GM18526 (cell line): ENCODE results near the gene GRAMD2A.

Experiments used
- POLR2A ChIP-seq: IDR thresholded peaks from 3 replicates; pipeline ENCODE4 v1.6.1; 2011; ENCODE audit not compliant: insufficient read length; ENCODE audit errors: extremely low read depth

GRAMD2A gene

DNA sequence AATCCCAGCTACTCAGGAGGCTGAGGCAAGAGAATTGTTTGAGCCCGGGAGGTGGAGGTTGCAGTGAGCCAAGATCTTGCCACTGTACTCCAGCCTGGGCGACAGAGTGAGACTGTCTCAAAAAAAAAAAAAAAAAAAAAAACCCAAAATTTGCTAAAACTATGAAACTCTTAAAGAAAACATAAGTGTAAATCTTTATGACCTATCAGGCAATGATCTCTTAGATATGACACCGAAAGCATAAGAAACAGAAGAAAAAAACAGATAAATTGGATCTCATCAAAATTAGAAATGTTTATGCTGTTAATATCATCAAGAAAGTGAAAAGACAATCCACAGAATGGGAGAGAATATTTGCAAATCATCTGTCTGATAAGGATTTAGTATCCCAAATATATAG lies 15.3 kb downstream of the GRAMD2A start:
- no peak for TF ChIP-seq POLR2A

DNA sequence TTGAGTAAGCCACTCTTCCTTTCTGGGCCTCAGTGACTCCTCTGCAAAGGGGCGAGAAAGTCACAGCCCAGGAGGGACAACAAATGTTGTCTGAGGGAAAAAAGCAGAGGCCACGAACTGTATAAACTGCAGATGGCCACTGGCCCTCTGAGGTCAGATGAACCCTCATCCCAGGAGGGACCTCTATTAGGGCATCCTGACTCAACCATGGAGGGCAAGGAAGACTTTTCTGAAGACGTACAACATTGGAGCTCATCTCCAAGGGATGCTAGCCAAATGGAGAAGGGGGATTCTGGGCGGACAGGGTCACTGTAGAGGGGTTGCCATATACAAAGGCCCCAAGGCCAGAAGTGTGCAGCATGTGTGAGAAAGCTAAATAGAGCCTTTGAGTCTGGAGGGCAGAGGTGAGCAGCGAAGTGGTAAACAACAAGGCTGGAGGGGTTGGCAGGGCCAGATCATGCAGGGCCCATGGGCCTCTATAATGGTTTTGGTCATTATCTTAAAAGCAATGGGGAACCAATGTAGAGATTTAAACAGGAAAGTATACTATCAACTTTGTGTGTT lies 16.7 kb downstream of the GRAMD2A start:
- no peak for TF ChIP-seq POLR2A

DNA sequence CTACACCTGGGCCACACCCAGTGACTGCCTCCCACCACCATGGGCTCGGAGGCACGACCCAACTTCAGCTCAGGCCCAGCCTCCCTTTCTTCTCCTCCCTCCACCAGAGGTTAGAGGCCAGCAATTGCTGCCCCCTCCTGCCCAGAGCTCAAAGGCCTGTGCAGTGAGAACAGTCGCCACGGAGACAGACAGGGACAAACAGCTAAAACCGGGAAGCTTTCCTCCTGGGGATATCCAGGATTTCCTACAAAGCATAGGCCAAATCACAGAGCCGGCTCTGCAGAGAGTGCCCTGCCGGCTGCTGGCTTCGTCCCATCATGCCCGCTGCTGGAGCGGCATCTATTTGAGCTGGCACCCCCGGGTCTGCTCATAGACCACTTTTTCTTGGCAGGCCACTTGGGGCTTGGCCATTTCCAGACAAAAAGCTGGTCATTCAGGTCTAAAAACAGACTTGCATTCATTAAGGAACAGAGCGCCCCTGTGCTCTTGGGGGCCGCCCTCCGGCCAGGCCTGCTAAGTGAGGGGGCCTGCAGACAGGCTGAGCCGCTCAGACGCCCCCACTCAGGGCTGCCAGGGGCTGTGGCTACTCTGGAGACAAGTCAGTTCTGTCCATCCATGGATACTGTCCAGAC lies 17.5 kb downstream of the GRAMD2A start:
- TF ChIP-seq POLR2A, result no peak

DNA sequence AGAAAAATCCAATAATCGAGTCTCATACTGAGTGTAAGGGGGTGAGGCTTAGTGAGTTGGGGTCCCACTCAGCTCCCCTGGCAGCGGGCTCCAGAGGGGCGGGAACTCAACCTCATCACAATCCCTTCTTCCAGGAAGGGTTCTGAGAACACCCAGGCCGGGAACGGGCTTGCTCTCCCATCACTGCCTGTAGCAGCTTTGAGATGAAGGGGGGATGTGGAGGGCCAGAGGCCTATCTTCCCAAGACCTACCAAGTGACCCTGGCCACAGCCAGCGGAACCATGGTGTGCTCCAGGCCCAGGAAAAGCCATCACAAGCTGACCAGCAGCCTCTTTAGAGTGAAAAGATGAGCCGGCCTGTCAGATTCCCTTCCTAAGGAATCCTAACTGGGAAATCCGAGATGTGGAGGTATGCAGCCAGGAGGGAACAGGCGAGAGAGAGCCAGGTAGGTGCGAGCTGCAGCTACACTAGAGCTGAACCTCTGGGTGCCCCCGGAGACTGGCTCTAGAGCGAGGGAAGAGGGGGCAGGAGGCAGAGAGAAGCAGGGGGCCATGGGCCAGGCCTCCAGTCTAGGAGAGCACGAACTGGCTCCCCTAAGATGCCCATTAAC lies 18.5 kb downstream of the GRAMD2A start:
- no peak for TF ChIP-seq POLR2A

DNA sequence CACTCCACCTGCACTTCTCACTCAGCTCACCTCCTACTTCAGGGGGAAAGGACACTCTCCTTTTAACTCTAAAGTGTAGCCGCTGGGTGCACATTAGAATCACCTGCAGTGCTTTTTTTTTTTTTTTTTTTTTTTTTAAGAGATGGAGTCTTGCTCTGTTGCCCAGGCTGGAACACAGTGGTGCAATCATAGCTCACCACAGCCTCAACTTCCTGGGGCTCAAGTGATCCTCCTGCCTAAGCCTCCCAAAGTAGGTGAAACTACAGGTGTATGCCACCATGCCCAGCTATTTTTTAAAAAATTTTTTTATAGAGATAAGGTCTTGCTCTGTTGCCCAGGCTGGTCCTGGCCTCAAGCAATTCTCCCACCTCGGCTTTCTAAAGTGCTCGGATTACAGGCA lies 20.8 kb downstream of the GRAMD2A start:
- no peak for TF ChIP-seq POLR2A

DNA sequence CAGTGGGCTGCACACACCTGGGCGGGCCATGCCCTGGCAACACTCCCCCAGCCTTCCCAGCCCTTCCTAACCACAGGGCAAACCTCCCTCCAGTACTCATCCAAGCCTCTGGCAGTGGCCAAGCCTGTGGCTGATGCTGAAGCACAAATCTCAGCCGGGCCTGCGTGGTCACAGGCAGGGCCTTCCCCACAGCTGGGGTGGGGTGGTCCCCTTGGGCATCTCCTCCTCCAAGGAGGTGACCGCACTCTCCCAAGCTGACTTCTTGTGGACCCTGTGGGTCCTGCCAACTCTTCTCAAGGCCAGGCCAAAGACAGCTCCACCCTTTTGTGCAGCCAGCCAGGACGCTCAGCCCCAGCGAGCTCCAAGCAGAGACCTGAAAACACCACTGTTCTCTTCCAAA lies 21.4 kb downstream of the GRAMD2A start:
- TF ChIP-seq POLR2A, result no peak

DNA sequence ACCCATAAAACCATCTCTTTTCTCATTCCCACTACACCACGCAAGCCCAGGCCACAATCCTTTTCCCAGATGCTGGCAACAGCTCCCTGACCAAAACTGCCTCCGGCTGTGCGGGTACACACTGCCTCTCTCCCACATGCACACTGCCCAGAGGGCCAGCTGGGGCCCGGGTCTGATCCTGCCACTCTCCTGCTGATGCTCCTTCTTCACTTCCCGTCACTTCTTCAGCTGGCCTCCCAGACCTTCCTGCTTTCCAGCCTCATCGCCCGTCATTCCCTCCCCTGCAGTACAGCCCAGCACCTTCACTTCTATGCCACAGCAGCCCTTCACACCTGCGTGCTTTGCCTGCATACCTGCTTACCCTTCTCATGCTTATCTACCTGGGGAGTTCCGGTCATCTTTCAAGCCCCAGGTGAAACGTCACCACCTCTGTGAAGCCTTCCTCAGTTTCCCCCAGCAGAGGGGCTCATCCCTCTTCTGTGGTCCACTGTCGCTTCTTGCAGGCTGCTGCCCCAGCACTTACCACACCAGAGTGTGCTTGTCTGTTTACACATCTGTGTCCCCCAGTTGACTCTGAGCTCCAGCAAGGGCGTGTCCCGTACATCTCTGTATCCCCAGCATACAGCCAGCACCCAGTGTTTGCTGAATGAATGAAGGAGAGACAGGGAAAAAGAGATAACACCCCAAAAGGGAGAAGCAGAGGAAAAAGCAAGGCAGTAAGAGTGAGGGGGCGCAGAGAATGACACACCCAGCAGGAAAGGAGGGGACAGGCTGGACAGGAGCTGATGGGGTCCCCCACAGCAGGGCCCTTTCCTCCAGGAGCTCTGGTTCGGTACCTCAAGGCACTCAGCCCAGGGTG lies 22.2 kb downstream of the GRAMD2A start:
- no peak for TF ChIP-seq POLR2A

DNA sequence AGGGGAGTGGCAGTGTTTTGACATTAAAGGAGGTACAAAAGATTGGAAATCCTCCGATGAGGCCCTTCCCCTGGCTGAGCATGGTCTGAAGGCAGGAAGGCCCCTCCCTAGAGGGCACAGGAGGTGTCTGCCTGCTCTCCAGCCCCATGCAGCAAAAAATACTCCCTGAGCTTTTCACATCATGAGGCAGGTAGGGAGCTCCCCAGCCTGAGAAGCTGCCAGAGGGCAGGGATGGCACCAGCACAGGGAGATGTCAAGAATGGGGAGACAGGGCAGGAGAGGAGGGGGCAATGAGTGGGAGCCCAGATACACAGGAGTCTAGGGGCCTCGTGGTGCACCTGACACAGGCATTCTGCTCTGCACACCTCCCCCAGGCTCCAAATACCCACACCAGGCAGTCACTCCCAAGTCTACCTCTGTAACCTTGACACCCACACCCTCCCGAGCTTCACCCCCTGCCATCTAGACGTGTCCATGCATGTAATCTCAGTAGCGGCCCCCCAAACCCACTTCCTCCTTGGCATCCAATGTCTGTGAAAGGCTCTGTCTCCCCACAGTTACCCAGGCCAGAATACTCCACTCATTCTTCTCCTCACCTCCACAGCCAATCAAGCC lies 22.9 kb downstream of the GRAMD2A start:
- TF ChIP-seq POLR2A, result no peak

DNA sequence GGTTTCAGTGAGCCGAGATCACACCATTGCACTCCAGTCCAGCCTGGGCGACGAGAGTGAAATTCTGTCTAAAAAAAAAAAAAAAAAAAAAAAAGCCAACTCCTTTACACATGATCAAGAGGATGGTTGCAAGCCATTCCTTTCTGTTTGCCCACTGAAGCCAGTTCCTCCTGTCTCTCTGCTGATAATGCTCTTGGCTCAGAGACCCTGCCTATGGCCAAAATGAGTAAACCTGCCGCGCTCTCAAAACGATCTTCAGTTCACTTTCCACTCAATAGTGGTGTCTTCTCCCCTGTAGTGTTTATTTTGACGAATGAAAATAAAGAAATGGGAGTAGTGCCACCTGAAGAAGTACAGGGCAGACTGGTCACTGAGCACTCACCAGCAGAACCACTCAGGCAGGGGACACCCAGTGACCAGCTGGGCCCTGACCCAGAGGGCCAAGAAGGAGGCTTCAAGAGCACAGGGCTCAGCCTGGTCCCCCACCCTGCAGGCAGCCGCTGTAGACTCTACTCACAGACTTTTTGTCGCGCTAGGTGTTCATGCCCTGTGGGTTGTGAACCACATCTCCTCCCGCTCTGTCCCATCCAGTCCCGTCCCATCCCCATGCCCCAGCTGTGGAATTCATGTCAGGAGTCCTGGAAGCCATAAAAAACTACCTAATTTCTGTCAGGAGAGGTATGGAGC lies 23.6 kb downstream of the GRAMD2A start:
- TF ChIP-seq POLR2A, result no peak

DNA sequence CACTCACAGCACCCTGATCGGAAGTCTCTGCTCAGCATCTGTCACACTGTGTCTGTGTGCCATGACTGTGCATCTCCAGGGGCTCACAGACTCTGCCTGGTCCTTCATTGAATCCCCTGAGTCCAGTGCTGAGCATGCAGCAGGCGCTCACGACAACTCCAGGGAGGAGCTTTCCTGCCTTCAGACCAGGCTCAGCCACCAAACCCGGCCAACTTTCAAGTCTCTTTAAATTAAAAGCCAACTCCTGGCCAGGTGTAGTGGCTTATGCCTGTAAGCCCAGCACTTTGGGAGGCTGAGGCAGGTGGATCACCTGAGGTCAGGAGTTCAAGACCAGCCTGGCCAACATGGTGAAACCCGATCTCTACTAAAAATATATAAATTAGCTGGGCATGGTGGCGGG lies 24.2 kb downstream of the GRAMD2A start:
- no peak for TF ChIP-seq POLR2A

DNA sequence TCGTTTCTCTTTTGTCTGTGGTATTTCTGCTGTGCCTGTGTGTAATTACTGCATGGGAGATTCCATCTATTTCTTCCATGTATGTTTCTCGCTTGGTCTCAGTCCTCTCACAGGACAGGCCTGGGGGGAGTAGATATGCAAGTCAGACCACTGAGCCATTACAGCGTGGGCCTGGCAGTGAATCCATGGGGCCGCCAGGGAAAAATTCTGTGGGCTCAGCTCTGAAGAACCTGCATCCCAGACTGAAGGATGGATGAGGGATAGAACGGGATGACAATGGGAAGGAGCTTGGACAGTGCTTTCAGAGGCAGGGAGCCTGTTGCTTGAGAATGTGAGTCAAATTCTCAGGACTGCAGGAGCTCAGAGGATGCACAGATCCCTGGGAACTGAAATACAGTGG lies 24.8 kb downstream of the GRAMD2A start:
- TF ChIP-seq POLR2A, result no peak

DNA sequence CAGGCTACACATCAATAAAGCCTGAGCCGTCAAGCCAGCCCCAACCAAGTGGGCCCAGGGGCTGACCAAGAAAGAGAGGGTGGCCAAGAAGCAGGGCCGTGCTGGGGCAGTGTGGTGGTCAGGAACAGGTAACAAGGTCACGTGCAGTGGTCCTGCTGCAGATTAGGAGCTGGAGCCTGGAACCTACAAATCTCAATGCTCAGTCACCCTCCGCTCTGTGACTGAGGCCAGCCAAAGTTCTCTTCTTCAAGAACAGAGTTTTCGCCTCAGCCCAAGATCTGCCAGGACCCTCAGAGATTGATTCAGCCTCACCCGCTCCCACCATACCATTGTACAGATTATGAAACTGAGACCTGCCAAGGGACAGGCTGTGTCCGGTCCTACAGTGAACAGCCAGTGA lies 26.9 kb downstream of the GRAMD2A start:
- no peak for TF ChIP-seq POLR2A

DNA sequence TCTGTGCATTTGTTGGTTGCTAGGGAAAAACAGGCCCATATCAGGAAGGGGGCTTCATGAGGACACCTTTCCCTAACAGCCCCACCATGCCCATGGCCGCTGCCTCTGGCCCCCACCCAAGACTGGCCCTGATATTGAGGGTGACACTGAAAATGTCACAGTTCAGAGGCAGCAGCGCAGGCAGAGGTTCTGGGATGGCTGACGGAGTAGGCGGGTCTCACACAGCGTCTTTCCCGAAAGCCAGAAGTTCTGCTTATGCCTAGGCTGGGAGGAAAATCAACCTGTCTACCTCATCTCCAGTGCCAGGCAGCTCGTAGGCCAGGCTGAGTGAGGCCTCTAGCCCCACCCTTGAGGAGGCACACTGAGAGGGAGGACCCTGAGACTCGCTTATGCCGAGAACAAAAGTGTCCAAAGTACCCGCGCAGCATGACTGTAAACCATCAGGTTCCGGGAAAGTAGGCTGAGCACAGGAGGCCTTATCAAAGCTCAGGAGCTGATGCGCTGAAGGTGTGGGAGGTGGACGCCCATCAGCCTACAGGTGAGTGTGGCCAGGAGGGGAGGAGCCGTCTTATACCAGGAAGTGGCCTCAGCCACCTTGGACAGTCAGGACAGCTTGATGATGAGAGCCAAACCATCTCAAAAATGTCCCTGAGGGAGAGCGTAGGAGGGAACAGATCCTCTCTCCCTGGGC lies 27.5 kb downstream of the GRAMD2A start:
- TF ChIP-seq POLR2A, result no peak

DNA sequence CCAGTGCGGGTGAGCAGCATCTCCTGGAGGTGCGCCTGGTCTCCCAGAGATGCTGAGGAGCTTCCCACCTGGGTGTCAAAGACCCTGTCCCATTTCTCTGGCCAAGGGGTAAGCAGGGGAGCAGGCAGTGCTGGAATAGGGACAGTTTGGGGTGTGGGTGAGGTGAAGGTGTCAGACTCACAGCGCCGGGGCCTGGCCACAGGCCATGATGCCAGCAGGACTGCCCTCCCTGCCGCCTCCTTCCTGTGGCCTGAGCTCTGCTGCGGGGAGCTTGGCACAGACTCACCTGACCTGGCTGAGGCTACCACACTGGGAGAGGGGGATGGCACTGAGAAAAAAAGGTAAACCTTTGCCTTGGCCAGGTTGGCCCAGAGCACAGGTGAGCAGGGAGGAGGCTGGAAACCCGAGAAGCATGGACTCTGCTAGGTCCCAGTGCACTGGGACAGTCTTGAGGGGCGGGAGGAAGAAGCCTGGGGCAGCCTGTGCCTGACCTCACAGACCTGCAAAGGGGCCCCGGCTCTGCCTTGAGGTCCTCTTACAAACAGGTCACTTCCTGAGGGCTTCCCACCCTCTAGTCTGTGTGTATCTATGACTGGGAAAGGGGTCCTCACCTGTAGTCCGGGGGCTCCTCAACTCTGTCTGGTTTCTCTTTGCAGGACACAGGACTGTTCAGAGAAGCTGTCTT lies 28.2 kb downstream of the GRAMD2A start:
- no peak for TF ChIP-seq POLR2A
